GM12878 (cell line): Measurements from ENCODE around the gene GORASP1. TPM values are rescaled to one million over a fixed set of nuclear protein-coding genes. Genes with fewer than 3 reads are reported as not detected.

Source experiments
- ATAC-seq: fragments of 200-7000 bp; cut with Tn5 transposase; 3 replicates; pipeline ENCODE4 v1.9.1; 2020; ENCODE audit warnings: mild to moderate bottlenecking, moderate library complexity
- BruUV-seq: library from RNA; stranded (reverse); fragments of 400-500 nt; replicated peaks from 2 replicates; lab custom pipeline; 2021; lab: Mats Ljungman, UMichigan
- CTCF ChIA-PET: fragments of 300-600 bp; sonication (Branson Sonifier 250); formaldehyde crosslinking; extraction: SDS; loops from one replicate; lab custom pipeline; 2021; ENCODE audit warnings: inconsistent platforms; lab: Yijun Ruan, JAX
- POLR2A ChIA-PET: fragments of 350-600 bp; formaldehyde crosslinking; extraction: SDS; loops from one replicate; lab custom pipeline; 2021; ENCODE audit warnings: inconsistent platforms; lab: Charles Lee
- RAD21 ChIA-PET: fragments of 300-600 bp; sonication (Branson Sonifier 250); formaldehyde crosslinking; loops from one replicate; lab custom pipeline; 2023; ENCODE audit warnings: antibody characterized with exemption; ENCODE audit not compliant: unreplicated experiment; lab: Charles Lee
- SMC1A ChIA-PET: fragments of 300-600 bp; sonication (Branson Sonifier 250); formaldehyde crosslinking; loops from one replicate; lab custom pipeline; 2023; ENCODE audit not compliant: unreplicated experiment, uncharacterized antibody; lab: Charles Lee
- DNase-seq: peaks from one replicate; pipeline ENCODE4 v3.0.0-alpha.2; 2011; ENCODE audit warnings: low read depth, low spot score
- FAIRE-seq: peaks from 3 replicates; lab custom pipeline; 2011; peaks lifted over from hg19 to GRCh38; lab: Jason Lieb, UNC
- H2AFZ ChIP-seq: 2 replicates; pipeline ENCODE4 v1.6.0; 2011; ENCODE audit warnings: low read depth, low read length, control low read depth; ENCODE audit not compliant: control insufficient read depth
- H3K27ac ChIP-seq: 2 replicates; pipeline ENCODE4 v1.5.1; 2011; ENCODE audit warnings: control low read depth; ENCODE audit not compliant: control insufficient read depth, insufficient read depth
- H3K27me3 ChIP-seq, 2 experiments: replicated peaks in 1 of 2; 2 replicates each; pipeline versions ENCODE4 v1.6.0 to v1.6.1; 2011; ENCODE audit warnings: low read length in 1 of 2; ENCODE audit not compliant: control insufficient read depth in 2 of 2, insufficient read depth in 2 of 2
- H3K36me3 ChIP-seq, 2 experiments: 2 replicates each; pipeline ENCODE4 v1.5.1; 2011; ENCODE audit warnings: low read length in 1 of 2; ENCODE audit not compliant: control insufficient read depth in 2 of 2, insufficient read depth in 2 of 2
- H3K4me1 ChIP-seq: 2 replicates; pipeline ENCODE4 v1.6.1; 2011; ENCODE audit warnings: mild to moderate bottlenecking, low read length, moderate library complexity, mixed read lengths; ENCODE audit not compliant: control insufficient read depth, insufficient read depth
- H3K4me2 ChIP-seq: 2 replicates; pipeline ENCODE4 v1.6.0; 2011; ENCODE audit warnings: control low read depth; ENCODE audit not compliant: control insufficient read depth, insufficient read depth
- H3K4me3 ChIP-seq: fragments of 200-600 bp; sonication (generic); 2 replicates; pipeline ENCODE4 v1.5.1; 2016
- H3K79me2 ChIP-seq: 2 replicates; pipeline ENCODE4 v1.6.0; 2011; ENCODE audit warnings: low read length; ENCODE audit not compliant: control insufficient read depth, insufficient read depth
- H3K9ac ChIP-seq: 2 replicates; pipeline ENCODE4 v1.8.0; 2011; ENCODE audit warnings: low read length, control low read depth, mixed read lengths; ENCODE audit not compliant: control insufficient read depth, insufficient read depth
- H3K9me3 ChIP-seq: replicated peaks from 3 replicates; pipeline ENCODE4 v1.5.1; 2011; ENCODE audit warnings: mild to moderate bottlenecking, low read length; ENCODE audit not compliant: control insufficient read depth, insufficient read depth
- H4K20me1 ChIP-seq: 2 replicates; pipeline ENCODE4 v1.6.0; 2011; ENCODE audit not compliant: control insufficient read depth, insufficient read depth
- ATF3 ChIP-seq: IDR thresholded peaks from 2 replicates; pipeline ENCODE4 v1.6.1; 2011; ENCODE audit warnings: low read depth, mild to moderate bottlenecking, low read length, moderate library complexity, borderline replicate concordance; ENCODE audit errors: extremely low read depth
- EED ChIP-seq: sonication (generic); IDR thresholded peaks from 2 replicates; pipeline ENCODE4 v1.6.1; 2016; ENCODE audit warnings: antibody characterized with exemption, low read depth
- EP300 ChIP-seq, 2 experiments: fragments of 150-350 bp in 1 of 2; IDR thresholded peaks; 2 replicates each; pipeline ENCODE4 v1.6.1; 2011 to 2012; ENCODE audit warnings: low read depth in 2 of 2, low read length in 2 of 2, borderline replicate concordance in 1 of 2, improper control_type of control experiment in 1 of 2, inconsistent platforms in 1 of 2; ENCODE audit not compliant: control insufficient read depth in 1 of 2
- ESRRA ChIP-seq: IDR thresholded peaks from 2 replicates; pipeline ENCODE4 v1.6.1; 2012; ENCODE audit warnings: mild to moderate bottlenecking, low read length, improper control_type of control experiment
- MEF2A ChIP-seq: IDR thresholded peaks from 2 replicates; pipeline ENCODE4 v1.6.1; 2011; ENCODE audit warnings: low read depth, mild to moderate bottlenecking, low read length, moderate library complexity; ENCODE audit not compliant: insufficient read depth
- POU2F2 ChIP-seq: IDR thresholded peaks from 3 replicates; pipeline ENCODE4 v1.6.1; 2011; ENCODE audit warnings: low read depth, mild to moderate bottlenecking, low read length, borderline replicate concordance
- SIX5 ChIP-seq: IDR thresholded peaks from 2 replicates; pipeline ENCODE4 v1.6.1; 2011; ENCODE audit warnings: mild to moderate bottlenecking, low read depth, low read length, moderate library complexity; ENCODE audit not compliant: severe bottlenecking
- SP1 ChIP-seq: IDR thresholded peaks from one replicate; pipeline ENCODE4 v1.6.1; 2011; ENCODE audit warnings: low read depth, low read length
- STAT1 ChIP-seq: fragments of 450-650 bp; conservative IDR thresholded peaks from 2 replicates; pipeline ENCODE4 v1.6.1; 2014; ENCODE audit warnings: antibody characterized with exemption, mild to moderate bottlenecking
- SUZ12 ChIP-seq: fragments of 200-600 bp; sonication (generic); IDR thresholded peaks from one replicate; pipeline ENCODE4 v1.6.1; 2018; ENCODE audit warnings: antibody characterized with exemption, mild to moderate bottlenecking; ENCODE audit not compliant: unreplicated experiment
- TARDBP ChIP-seq: IDR thresholded peaks from 2 replicates; pipeline ENCODE4 v1.6.1; 2016; ENCODE audit warnings: borderline replicate concordance
- WRNIP1 ChIP-seq: IDR thresholded peaks from 2 replicates; pipeline ENCODE4 v1.6.1; 2011; ENCODE audit warnings: low read depth, low read length, improper control_type of control experiment, borderline replicate concordance
- YBX1 ChIP-seq: fragments of 450-650 bp; IDR thresholded peaks from 2 replicates; pipeline ENCODE4 v1.6.1; 2016; ENCODE audit warnings: antibody characterized with exemption
- ZNF24 ChIP-seq: fragments of 450-650 bp; IDR thresholded peaks from 2 replicates; pipeline ENCODE4 v1.6.1; 2017; ENCODE audit warnings: antibody characterized with exemption, mild to moderate bottlenecking
- ZNF274 ChIP-seq: IDR thresholded peaks from one replicate; pipeline ENCODE4 v1.8.0; 2011; ENCODE audit not compliant: insufficient read length, insufficient read depth
- ZNF384 ChIP-seq: IDR thresholded peaks from 2 replicates; pipeline ENCODE4 v1.6.1; 2012; ENCODE audit warnings: low read depth, mild to moderate bottlenecking, low read length, improper control_type of control experiment, borderline replicate concordance
- ZSCAN29 ChIP-seq: fragments of 450-650 bp; IDR thresholded peaks from 2 replicates; pipeline ENCODE4 v1.6.1; 2017; ENCODE audit warnings: mild to moderate bottlenecking, moderate library complexity
- WGBS: methylation state at CpG from one replicate; pipeline ENCODE4 v1.1.6; 2016; ENCODE audit warnings: low lambda C conversion rate; ENCODE audit not compliant: insufficient replicate concordance, insufficient coverage; ENCODE audit errors: missing lambda C conversion rate; 5-methylcytosine and 5-hydroxymethylcytosine counted together
- in situ Hi-C: fragments of 300-500 bp; cut with MboI; formaldehyde crosslinking; loops from 9 replicates; pipeline ENCODE4 v1.14.3; 2018; ENCODE audit warnings: mixed read lengths
- intact Hi-C: fragments of 100-400 bp; cut with micrococcal nuclease; formaldehyde crosslinking; loops from one replicate; pipeline ENCODE4 v1.14.2; 2022; ENCODE audit not compliant: unreplicated experiment
- polyA plus RNA-seq, 11 experiments: library from polyadenylated mRNA; depleted of rRNA in 4 of 11; unstranded in 6 of 11; stranded (reverse) in 5 of 11; fragments of >200 nt; fragmentation: Nextera tagmentation in 4 of 11; fragmentation: Illumina TruSeq in 1 of 11; extraction: Ambion mirVana in 4 of 11; extraction: Trizol in 1 of 11; gene quantifications; 1 replicate in 1 of 11; 2 replicates in 10 of 11; pipeline versions ENCODE4 v1.2.1 to v1.2.3, GENCODE V29; 2011 to 2016; ENCODE audit warnings: inconsistent platforms in 2 of 11, missing spikeins in 2 of 11, low read depth in 1 of 11
- total RNA-seq, 4 experiments: library from RNA; depleted of rRNA in 3 of 4; stranded (reverse); fragments of >200 nt in 3 of 4; fragmentation: Illumina TruSeq in 1 of 4; extraction: Trizol in 1 of 4; gene quantifications; 2 replicates each; pipeline versions ENCODE4 v1.2.1 to v1.2.3, GENCODE V29; 2013 to 2021
- TF ChIP-seq, protein P1 (sequence below): fragments of 450-650 bp; formaldehyde crosslinking; IDR thresholded peaks from 2 replicates; pipeline ENCODE4 v1.4.0; 2020; ENCODE audit warnings: mild to moderate bottlenecking, moderate library complexity
- TF ChIP-seq, protein P2 (sequence below): IDR thresholded peaks from 2 replicates; pipeline ENCODE4 v1.6.1; 2012; ENCODE audit warnings: low read length, inconsistent platforms

The GORASP1 gene
- total and polyA plus RNA-seq, 10 of the 15 experiments (the other 5 are each of a cell fraction or from before 2014, with no cell fraction given): 3.6 to 32.7 (median 23.2) TPM

DNA sequence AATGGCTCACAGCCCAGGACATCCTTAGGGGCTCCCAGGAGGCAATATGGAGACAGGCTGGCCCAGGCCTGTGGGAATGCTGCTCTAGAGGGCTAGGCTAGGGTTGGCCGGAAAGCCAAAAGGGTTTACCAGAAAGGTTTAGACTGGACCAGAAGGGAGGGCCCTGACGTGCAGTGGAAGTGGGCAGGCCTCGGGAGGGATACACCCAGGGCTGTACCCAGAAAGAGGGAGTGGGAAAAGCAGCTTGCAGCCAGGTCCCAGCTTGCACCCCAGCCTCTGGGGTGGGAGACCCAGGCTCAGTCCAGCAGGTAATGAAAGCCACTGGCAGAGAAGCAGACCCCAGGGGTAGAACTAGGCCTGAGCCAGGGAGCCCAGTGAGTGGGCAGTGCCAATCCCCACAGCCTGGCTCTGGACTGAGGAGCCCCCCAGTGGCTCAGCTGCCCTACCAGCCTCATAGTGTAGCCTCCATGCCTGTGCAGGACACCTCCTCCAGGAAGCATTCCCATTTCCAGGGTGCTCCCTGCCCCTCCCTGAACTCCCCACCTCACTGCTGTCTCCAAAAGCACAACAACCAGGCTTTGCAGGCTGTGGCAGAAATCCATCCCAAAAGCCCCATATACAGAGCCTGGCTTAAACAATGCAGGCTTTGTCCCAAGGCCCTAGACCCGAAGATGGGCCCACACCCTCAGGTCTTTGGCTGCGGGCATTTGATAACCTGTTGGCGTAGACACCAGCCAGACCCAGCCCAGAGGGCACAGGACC lies 3.5 kb downstream of the GORASP1 start:
- RAD21 ChIA-PET: interaction anchor here (1.2 to 1.7 kb wide), 3 partner anchors 55 to 184 kb away, joined by 3 to 6 read pairs (median 3); no protein-coding TSS in a partner anchor
- no peaks in the 10 kb centered on the region for H3K9me3 ChIP-seq
- 88% methylated on average over 6 of the region's 6 CpGs for WGBS
- CTCF ChIA-PET: interaction anchor here (0.9 to 5.6 kb wide), 6 partner anchors 16 to 274 kb away, joined by 3 to 39 read pairs (median 8); no protein-coding TSS in a partner anchor
- H3K27ac ChIP-seq: no peak overlapping the region
- peaks cover 23% of the 10 kb centered on the region for H3K4me1 ChIP-seq
- H3K79me2 ChIP-seq: peaks cover 14% of the 10 kb centered on the region
- H3K4me2 ChIP-seq: no peak overlapping the region
- intact Hi-C loops (no loop called here), in situ Hi-C loops (loop anchor here (5.0 kb wide), 1 partner anchor 178 kb away; the partner anchor contains the start of gene CX3CR1)
- FAIRE-seq: no peak
- BruUV-seq: no TSS peak
- SMC1A ChIA-PET: interaction anchor here (1.4 to 2.9 kb wide), 2 partner anchors 42 to 184 kb away, joined by 8 read pairs; no protein-coding TSS in a partner anchor
- no peak overlapping the region for H3K4me3 ChIP-seq
- H3K27me3 ChIP-seq: no peaks in the 10 kb centered on the region
- no peak for ATAC-seq
- POLR2A ChIA-PET: no interaction called here
- no peaks in the 10 kb centered on the region; the same call in 1 of the 2 replicates for H4K20me1 ChIP-seq
- H3K36me3 ChIP-seq: peaks cover 0 to 14% of the 10 kb centered on the region in 2 experiments; a peak in 3 of 4 replicates
- no peak overlapping the region for H3K9ac ChIP-seq
- no peak overlapping the region for H2AFZ ChIP-seq
- no peak for DNase-seq
- no peak for TF ChIP-seq YBX1
- no peak for TF ChIP-seq STAT1
- TF ChIP-seq MEF2A: no peak
- TF ChIP-seq EP300 (IDR thresholded peaks at IDR 0.05; ENCODE audit: borderline replicate concordance in 1 of 2, control insufficient read depth in 1 of 2, low read depth in 2 of 2, low read length in 2 of 2): no peak
- no peak for TF ChIP-seq SUZ12
- TF ChIP-seq SIX5: no peak
- TF ChIP-seq POU2F2: no peak
- TF ChIP-seq ZNF384: no peak
- no peak for TF ChIP-seq TARDBP
- TF ChIP-seq ZNF274: no peak
- TF ChIP-seq, protein P1, sequence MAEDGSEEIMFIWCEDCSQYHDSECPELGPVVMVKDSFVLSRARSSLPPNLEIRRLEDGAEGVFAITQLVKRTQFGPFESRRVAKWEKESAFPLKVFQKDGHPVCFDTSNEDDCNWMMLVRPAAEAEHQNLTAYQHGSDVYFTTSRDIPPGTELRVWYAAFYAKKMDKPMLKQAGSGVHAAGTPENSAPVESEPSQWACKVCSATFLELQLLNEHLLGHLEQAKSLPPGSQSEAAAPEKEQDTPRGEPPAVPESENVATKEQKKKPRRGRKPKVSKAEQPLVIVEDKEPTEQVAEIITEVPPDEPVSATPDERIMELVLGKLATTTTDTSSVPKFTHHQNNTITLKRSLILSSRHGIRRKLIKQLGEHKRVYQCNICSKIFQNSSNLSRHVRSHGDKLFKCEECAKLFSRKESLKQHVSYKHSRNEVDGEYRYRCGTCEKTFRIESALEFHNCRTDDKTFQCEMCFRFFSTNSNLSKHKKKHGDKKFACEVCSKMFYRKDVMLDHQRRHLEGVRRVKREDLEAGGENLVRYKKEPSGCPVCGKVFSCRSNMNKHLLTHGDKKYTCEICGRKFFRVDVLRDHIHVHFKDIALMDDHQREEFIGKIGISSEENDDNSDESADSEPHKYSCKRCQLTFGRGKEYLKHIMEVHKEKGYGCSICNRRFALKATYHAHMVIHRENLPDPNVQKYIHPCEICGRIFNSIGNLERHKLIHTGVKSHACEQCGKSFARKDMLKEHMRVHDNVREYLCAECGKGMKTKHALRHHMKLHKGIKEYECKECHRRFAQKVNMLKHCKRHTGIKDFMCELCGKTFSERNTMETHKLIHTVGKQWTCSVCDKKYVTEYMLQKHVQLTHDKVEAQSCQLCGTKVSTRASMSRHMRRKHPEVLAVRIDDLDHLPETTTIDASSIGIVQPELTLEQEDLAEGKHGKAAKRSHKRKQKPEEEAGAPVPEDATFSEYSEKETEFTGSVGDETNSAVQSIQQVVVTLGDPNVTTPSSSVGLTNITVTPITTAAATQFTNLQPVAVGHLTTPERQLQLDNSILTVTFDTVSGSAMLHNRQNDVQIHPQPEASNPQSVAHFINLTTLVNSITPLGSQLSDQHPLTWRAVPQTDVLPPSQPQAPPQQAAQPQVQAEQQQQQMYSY (CRISPR knock-in tag): no peak
- TF ChIP-seq, protein P2, sequence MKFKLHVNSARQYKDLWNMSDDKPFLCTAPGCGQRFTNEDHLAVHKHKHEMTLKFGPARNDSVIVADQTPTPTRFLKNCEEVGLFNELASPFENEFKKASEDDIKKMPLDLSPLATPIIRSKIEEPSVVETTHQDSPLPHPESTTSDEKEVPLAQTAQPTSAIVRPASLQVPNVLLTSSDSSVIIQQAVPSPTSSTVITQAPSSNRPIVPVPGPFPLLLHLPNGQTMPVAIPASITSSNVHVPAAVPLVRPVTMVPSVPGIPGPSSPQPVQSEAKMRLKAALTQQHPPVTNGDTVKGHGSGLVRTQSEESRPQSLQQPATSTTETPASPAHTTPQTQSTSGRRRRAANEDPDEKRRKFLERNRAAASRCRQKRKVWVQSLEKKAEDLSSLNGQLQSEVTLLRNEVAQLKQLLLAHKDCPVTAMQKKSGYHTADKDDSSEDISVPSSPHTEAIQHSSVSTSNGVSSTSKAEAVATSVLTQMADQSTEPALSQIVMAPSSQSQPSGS: no peak
- no peak for TF ChIP-seq ATF3
- TF ChIP-seq EED: no peak
- TF ChIP-seq ESRRA: no peak
- no peak for TF ChIP-seq WRNIP1
- no peak for TF ChIP-seq ZNF24
- TF ChIP-seq SP1: no peak
- no peak for TF ChIP-seq ZSCAN29
